Measurements from ENCODE around the gene COG1. TPM values are rescaled to one million over a fixed set of nuclear protein-coding genes. Genes with fewer than 3 reads are reported as not detected.

COG1 gene
- total RNA-seq, 2 experiments from 2014 or later, result 38.3 to 44.1 TPM

GRCh38 chr17:73166731-73167581 is 25.9 kb upstream of the COG1 start:
- Histone ChIP-seq H3K9me2 (ENCODE audit: insufficient read depth, low read length) (no peaks in the 10 kb centered on the region), H4K20me1 (ENCODE audit: insufficient read depth, low read length) (no peaks in the 10 kb centered on the region), H3K36me3 (ENCODE audit: insufficient read depth, low read length) (no peaks in the 10 kb centered on the region), H3K4me2 (ENCODE audit: low read length) (0 out of 2 replicates have a peak overlapping the region, but pooled peaks have one; percentile 9), H3K4me3 (ENCODE audit: low read depth, low read length, poor library complexity, severe bottlenecking) (no peak overlapping the region), H2AFZ (ENCODE audit: low read length) (no peak overlapping the region), H3K9me3 (ENCODE audit: low read length) (no peaks in the 10 kb centered on the region), H3K4me1 (ENCODE audit: insufficient read depth, low read length, poor library complexity, severe bottlenecking) (no peaks in the 10 kb centered on the region), H3K27ac (ENCODE audit: low read depth, low read length, poor library complexity, severe bottlenecking) (no peak overlapping the region), H3K79me2 (ENCODE audit: insufficient read depth, low read depth, low read length) (no peaks in the 10 kb centered on the region)
- no peak for DNase-seq (ENCODE audit: low spot score)
- intact Hi-C loops (cut with micrococcal nuclease; ENCODE audit: unreplicated experiment), result no loop called here
- TF ChIP-seq CTCF (conservative IDR thresholded peaks at IDR 0.05; ENCODE audit: low read length), result no peak
- TF ChIP-seq EZH2phosphoT487 (IDR thresholded peaks at IDR 0.05; ENCODE audit: borderline replicate concordance, low read depth, low read length), result no peak; the same call in 1 of the 2 replicates
- ChIA-PET CTCF (ENCODE audit: unreplicated experiment) (interaction anchor here (0.6 kb wide), 1 partner anchor 181 kb away, joined by 3 read pairs; no protein-coding TSS in a partner anchor), POLR2A (no interaction called here)
- BruUV-seq (replicated peaks), result no TSS peak

GRCh38 chr17:73168667-73169066 is 24.2 kb upstream of the COG1 start:
- no peak for TF ChIP-seq CTCF (conservative IDR thresholded peaks at IDR 0.05; ENCODE audit: low read length)
- no peak for TF ChIP-seq EZH2phosphoT487 (IDR thresholded peaks at IDR 0.05; ENCODE audit: borderline replicate concordance, low read depth, low read length)
- BruUV-seq (replicated peaks), result no TSS peak
- ChIA-PET POLR2A (interaction anchor here (0.9 to 1.1 kb wide), 2 partner anchors 9 to 11 kb away, joined by 3 to 5 read pairs; no protein-coding TSS in a partner anchor), CTCF (ENCODE audit: unreplicated experiment) (interaction anchor here (1.0 kb wide), 1 partner anchor 12 kb away, joined by 3 read pairs; no protein-coding TSS in a partner anchor)
- H4K20me1 ChIP-seq (ENCODE audit: insufficient read depth, low read length), result no peaks in the 10 kb centered on the region
- H3K4me2 ChIP-seq (ENCODE audit: low read length), result no peak overlapping the region
- H3K9me3 ChIP-seq (ENCODE audit: low read length), result no peaks in the 10 kb centered on the region
- H3K4me1 ChIP-seq (ENCODE audit: insufficient read depth, low read length, poor library complexity, severe bottlenecking), result no peaks in the 10 kb centered on the region
- H3K79me2 ChIP-seq (ENCODE audit: insufficient read depth, low read depth, low read length), result no peaks in the 10 kb centered on the region
- no peak for DNase-seq (ENCODE audit: low spot score)
- H3K36me3 ChIP-seq (ENCODE audit: insufficient read depth, low read length), result no peaks in the 10 kb centered on the region
- no peak overlapping the region for H3K4me3 ChIP-seq (ENCODE audit: low read depth, low read length, poor library complexity, severe bottlenecking)
- H3K27ac ChIP-seq (ENCODE audit: low read depth, low read length, poor library complexity, severe bottlenecking), result no peak overlapping the region
- intact Hi-C loops (cut with micrococcal nuclease; ENCODE audit: unreplicated experiment), result no loop called here
- H2AFZ ChIP-seq (ENCODE audit: low read length), result no peak overlapping the region
- no peaks in the 10 kb centered on the region for H3K9me2 ChIP-seq (ENCODE audit: insufficient read depth, low read length)

- H3K79me2 ChIP-seq (ENCODE audit: insufficient read depth, low read depth, low read length), result no peaks in the 10 kb centered on the region
- H3K9me2 ChIP-seq (ENCODE audit: insufficient read depth, low read length), result no peaks in the 10 kb centered on the region
- H3K36me3 ChIP-seq (ENCODE audit: insufficient read depth, low read length), result no peaks in the 10 kb centered on the region
- POLR2A ChIA-PET, result no interaction called here
- H2AFZ ChIP-seq (ENCODE audit: low read length), result no peak overlapping the region
- no peak for DNase-seq (ENCODE audit: low spot score)
- H3K4me3 ChIP-seq (ENCODE audit: low read depth, low read length, poor library complexity, severe bottlenecking), result no peak overlapping the region
- no TSS peak for BruUV-seq (replicated peaks)
- H3K4me2 ChIP-seq (ENCODE audit: low read length), result no peak overlapping the region
- H4K20me1 ChIP-seq (ENCODE audit: insufficient read depth, low read length), result no peaks in the 10 kb centered on the region
- no peak for TF ChIP-seq CTCF (conservative IDR thresholded peaks at IDR 0.05; ENCODE audit: low read length)
- TF ChIP-seq EZH2phosphoT487 (IDR thresholded peaks at IDR 0.05; ENCODE audit: borderline replicate concordance, low read depth, low read length), result no peak
- H3K27ac ChIP-seq (ENCODE audit: low read depth, low read length, poor library complexity, severe bottlenecking), result no peak overlapping the region
- CTCF ChIA-PET (ENCODE audit: unreplicated experiment), result no interaction called here
- no peaks in the 10 kb centered on the region for H3K9me3 ChIP-seq (ENCODE audit: low read length)
- H3K4me1 ChIP-seq (ENCODE audit: insufficient read depth, low read length, poor library complexity, severe bottlenecking), result no peaks in the 10 kb centered on the region
- intact Hi-C loops (cut with micrococcal nuclease; ENCODE audit: unreplicated experiment), result no loop called here
These were observed 22.5 kb upstream of the COG1 start for GRCh38 chr17:73170324-73170723.
